LNCAP (cell line): ENCODE results near the gene LRRFIP1.

ENCODE experiments used
- CTCF ChIP-seq: fragments of 450-650 bp; IDR thresholded peaks from 2 replicates; pipeline ENCODE4 v1.5.1; 2017; ENCODE audit warnings: mild to moderate bottlenecking

Gene LRRFIP1

GRCh38 chr2:237680702-237681478 is 53.5 kb downstream of the LRRFIP1 start:
- TF ChIP-seq CTCF, result no peak

GRCh38 chr2:237682151-237682550 is 54.8 kb downstream of the LRRFIP1 start:
- TF ChIP-seq CTCF, result no peak

- TF ChIP-seq CTCF, result no peak
Observed at GRCh38 chr2:237682856-237683670, 55.7 kb downstream of the LRRFIP1 start.

GRCh38 chr2:237685408-237685807 is 58.0 kb downstream of the LRRFIP1 start:
- no peak for TF ChIP-seq CTCF

- no peak for TF ChIP-seq CTCF
Observed at GRCh38 chr2:237686659-237687136, 59.3 kb downstream of the LRRFIP1 start.

GRCh38 chr2:237688081-237688480 is 60.7 kb downstream of the LRRFIP1 start:
- TF ChIP-seq CTCF, result no peak

GRCh38 chr2:237689336-237690131 is 62.1 kb downstream of the LRRFIP1 start:
- TF ChIP-seq CTCF, result no peak
